GM12892 (cell line): ENCODE data around the gene FAM151A.

Experiments used
- POLR2A ChIP-seq: IDR thresholded peaks from 2 replicates; pipeline ENCODE4 v1.6.1; 2011; ENCODE audit warnings: low read depth, low read length, control low read depth
- POLR2AphosphoS5 ChIP-seq: IDR thresholded peaks from 2 replicates; pipeline ENCODE4 v1.6.1; 2011; ENCODE audit warnings: low read depth, low read length, control low read depth

- TF ChIP-seq POLR2A (no peak), POLR2AphosphoS5 (no peak)
Measured at GRCh38 chr1:54581621-54582035, 41.7 kb downstream of the FAM151A start.
